DND-41 (cell line): Measurements from ENCODE around the gene OCA2.

Experiments
- CTCF ChIP-seq: IDR thresholded peaks from 2 replicates; pipeline ENCODE4 v1.5.1; 2012; ENCODE audit warnings: borderline replicate concordance, low read length, moderate library complexity, mild to moderate bottlenecking; ENCODE audit not compliant: poor library complexity, severe bottlenecking; ENCODE audit errors: extremely low read depth
- EZH2 ChIP-seq: IDR thresholded peaks from 3 replicates; pipeline ENCODE4 v1.6.1; 2012; ENCODE audit warnings: borderline replicate concordance, low read depth, mild to moderate bottlenecking, moderate library complexity, low read length, inconsistent platforms; ENCODE audit not compliant: severe bottlenecking

- TF ChIP-seq EZH2 = no peak
- TF ChIP-seq CTCF = no peak
These were observed 2.1 kb upstream of the OCA2 start for GRCh38 chr15:28101201-28101600.
